DND-41 (cell line): Measurements from ENCODE around the gene CPT2.
A peak's percentile ranks its signal among the peaks of the same experiment; 100 is the strongest.

Source experiments
- ATAC-seq: fragments of 200-7000 bp; cut with Tn5 transposase; 3 replicates; pipeline ENCODE4 v1.9.1; 2021; ENCODE audit warnings: low read depth; ENCODE audit not compliant: insufficient read depth
- DNase-seq: peaks from one replicate; pipeline ENCODE4 v3.0.0-alpha.2; 2020
- H2AFZ ChIP-seq: 2 replicates; pipeline ENCODE4 v1.6.0; 2012; ENCODE audit warnings: low read depth, low read length
- H3K27ac ChIP-seq: 2 replicates; pipeline ENCODE4 v1.5.1; 2012; ENCODE audit warnings: low read length, inconsistent platforms
- H3K27me3 ChIP-seq: fragments of 200-600 bp; sonication (generic); 2 replicates; pipeline ENCODE4 v1.6.0; 2012; ENCODE audit warnings: low read length, mild to moderate bottlenecking, inconsistent platforms; ENCODE audit not compliant: insufficient read depth, poor library complexity
- H3K36me3 ChIP-seq: 2 replicates; pipeline ENCODE4 v1.5.1; 2012; ENCODE audit warnings: low read length, inconsistent platforms; ENCODE audit not compliant: insufficient read depth
- H3K4me1 ChIP-seq: 2 replicates; pipeline ENCODE4 v1.5.1; 2012; ENCODE audit warnings: mild to moderate bottlenecking, low read length; ENCODE audit not compliant: insufficient read depth
- H3K4me2 ChIP-seq: 2 replicates; pipeline ENCODE4 v1.6.0; 2012; ENCODE audit warnings: mild to moderate bottlenecking, moderate library complexity, low read length, inconsistent platforms; ENCODE audit not compliant: insufficient read depth
- H3K4me3 ChIP-seq, 2 experiments: fragments of 200-600 bp in 1 of 2; shearing (Covaris generic) in 1 of 2; 2 replicates each; pipeline ENCODE4 v1.5.1; 2012 to 2016; ENCODE audit warnings: inconsistent platforms in 2 of 2, low read length in 2 of 2, mild to moderate bottlenecking in 2 of 2, low read depth in 1 of 2, moderate library complexity in 1 of 2
- H3K79me2 ChIP-seq: 2 replicates; pipeline ENCODE4 v1.6.0; 2012; ENCODE audit warnings: low read length, inconsistent platforms; ENCODE audit not compliant: insufficient read depth
- H3K9ac ChIP-seq: 2 replicates; pipeline ENCODE4 v1.6.0; 2012; ENCODE audit warnings: low read depth, mild to moderate bottlenecking, inconsistent platforms, low read length, moderate library complexity
- H3K9me3 ChIP-seq: 2 replicates; pipeline ENCODE4 v1.5.1; 2012; ENCODE audit warnings: low read length, moderate library complexity, mild to moderate bottlenecking, inconsistent platforms; ENCODE audit not compliant: insufficient read depth, severe bottlenecking
- H4K20me1 ChIP-seq: 2 replicates; pipeline ENCODE4 v1.6.0; 2012; ENCODE audit warnings: low read length; ENCODE audit not compliant: insufficient read depth
- EZH2 ChIP-seq: IDR thresholded peaks from 3 replicates; pipeline ENCODE4 v1.6.1; 2012; ENCODE audit warnings: borderline replicate concordance, low read depth, mild to moderate bottlenecking, moderate library complexity, low read length, inconsistent platforms; ENCODE audit not compliant: severe bottlenecking
- TF ChIP-seq, protein P1 (sequence below): IDR thresholded peaks from 2 replicates; pipeline ENCODE4 v1.5.1; 2012; ENCODE audit warnings: borderline replicate concordance, low read length, moderate library complexity, mild to moderate bottlenecking; ENCODE audit not compliant: poor library complexity, severe bottlenecking; ENCODE audit errors: extremely low read depth

Gene CPT2

DNA sequence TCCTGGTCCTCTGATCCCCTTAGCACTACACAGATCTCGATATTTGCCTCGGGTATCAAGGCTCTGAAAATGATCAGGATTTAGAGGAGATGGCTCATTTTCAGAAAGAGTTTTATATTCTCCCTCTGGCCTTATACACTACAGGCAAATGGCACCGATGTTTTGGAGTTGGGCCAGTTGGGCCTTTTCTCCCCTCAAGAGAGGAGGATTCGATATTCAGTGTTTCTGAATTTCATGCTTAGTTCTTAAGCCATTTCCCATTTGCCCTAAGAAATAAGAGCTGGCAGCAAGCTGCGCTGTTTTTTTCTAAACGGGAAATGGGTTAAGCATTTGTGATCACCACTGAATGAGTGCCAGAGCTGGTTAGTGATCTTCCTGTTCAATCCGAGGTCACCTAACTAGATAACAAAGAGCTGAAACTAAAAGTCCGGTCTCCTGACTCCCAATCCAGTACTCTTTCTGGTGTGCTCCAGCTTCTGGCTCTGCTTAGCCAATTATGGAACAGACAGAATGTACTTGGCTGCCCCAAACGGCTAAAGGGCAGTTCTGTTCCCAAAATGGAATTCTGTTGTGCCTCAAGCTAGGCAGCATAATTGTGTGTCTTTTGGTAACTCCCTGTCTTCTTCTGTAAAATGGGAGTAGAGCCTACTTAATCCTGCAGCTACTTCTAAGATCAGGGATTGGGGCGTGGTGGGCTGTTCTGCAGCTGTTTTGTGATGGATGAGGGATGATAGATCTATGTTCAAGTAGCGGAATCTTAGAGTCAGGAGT, 1.2 kb upstream of the CPT2 start:
- DNase-seq (no peak), ATAC-seq (no peak)
- no peak for TF ChIP-seq EZH2
- TF ChIP-seq, protein P1, sequence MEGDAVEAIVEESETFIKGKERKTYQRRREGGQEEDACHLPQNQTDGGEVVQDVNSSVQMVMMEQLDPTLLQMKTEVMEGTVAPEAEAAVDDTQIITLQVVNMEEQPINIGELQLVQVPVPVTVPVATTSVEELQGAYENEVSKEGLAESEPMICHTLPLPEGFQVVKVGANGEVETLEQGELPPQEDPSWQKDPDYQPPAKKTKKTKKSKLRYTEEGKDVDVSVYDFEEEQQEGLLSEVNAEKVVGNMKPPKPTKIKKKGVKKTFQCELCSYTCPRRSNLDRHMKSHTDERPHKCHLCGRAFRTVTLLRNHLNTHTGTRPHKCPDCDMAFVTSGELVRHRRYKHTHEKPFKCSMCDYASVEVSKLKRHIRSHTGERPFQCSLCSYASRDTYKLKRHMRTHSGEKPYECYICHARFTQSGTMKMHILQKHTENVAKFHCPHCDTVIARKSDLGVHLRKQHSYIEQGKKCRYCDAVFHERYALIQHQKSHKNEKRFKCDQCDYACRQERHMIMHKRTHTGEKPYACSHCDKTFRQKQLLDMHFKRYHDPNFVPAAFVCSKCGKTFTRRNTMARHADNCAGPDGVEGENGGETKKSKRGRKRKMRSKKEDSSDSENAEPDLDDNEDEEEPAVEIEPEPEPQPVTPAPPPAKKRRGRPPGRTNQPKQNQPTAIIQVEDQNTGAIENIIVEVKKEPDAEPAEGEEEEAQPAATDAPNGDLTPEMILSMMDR, result no peak
- Histone ChIP-seq H3K4me3 (no peak overlapping the region), H3K9me3 (no peaks in the 10 kb centered on the region), H3K4me1 (peaks cover 21% of the 10 kb centered on the region), H4K20me1 (no peaks in the 10 kb centered on the region), H3K9ac (peak overlapping the region; percentile 92; the same call in 1 of the 2 replicates), H3K27ac (no peak overlapping the region), H3K79me2 (peaks cover 18% of the 10 kb centered on the region), H3K27me3 (no peaks in the 10 kb centered on the region), H3K36me3 (no peaks in the 10 kb centered on the region), H2AFZ (peak overlapping the region; percentile 86), H3K4me2 (peak overlapping the region; percentile 70; the same call in 1 of the 2 replicates)

DNA sequence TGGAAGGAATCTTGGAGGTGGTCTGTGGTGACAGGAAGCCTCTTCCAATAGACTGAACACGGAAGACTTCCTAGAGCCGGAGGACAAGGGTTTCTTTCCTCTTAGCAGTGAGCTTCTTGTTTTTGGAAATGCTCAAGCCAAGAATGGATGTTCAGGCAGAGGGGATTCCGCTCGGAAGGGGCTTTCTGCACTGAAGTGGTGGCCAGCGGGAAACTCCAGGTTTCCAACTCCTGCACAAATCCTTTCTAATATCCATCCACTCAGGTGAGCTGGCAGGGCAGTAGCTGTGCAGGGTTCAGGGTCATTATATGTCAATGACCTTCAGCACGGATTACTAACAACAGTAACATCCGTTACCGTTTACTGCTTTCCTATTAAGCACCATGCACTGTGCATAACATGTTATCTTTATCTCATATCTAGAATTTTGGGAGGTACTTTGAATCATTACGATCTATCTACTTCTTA, 573 bp upstream of the CPT2 start:
- H3K27ac ChIP-seq, result peak overlapping the region; percentile 67
- peak overlapping the region; percentile 92 for H3K9ac ChIP-seq
- peak overlapping the region; percentile 25 to 60; a peak in 3 of 4 replicates for H3K4me3 ChIP-seq
- no peak for DNase-seq
- no peaks in the 10 kb centered on the region for H4K20me1 ChIP-seq
- no peak for TF ChIP-seq EZH2
- TF ChIP-seq, protein P1, result no peak
- no peak for ATAC-seq
- peaks cover 6% of the 10 kb centered on the region; the same call in 1 of the 2 replicates for H3K36me3 ChIP-seq
- no peaks in the 10 kb centered on the region for H3K27me3 ChIP-seq
- peaks cover 21% of the 10 kb centered on the region for H3K4me1 ChIP-seq
- peak overlapping the region; percentile 70 for H3K4me2 ChIP-seq
- peaks cover 18% of the 10 kb centered on the region for H3K79me2 ChIP-seq
- H3K9me3 ChIP-seq, result no peaks in the 10 kb centered on the region
- H2AFZ ChIP-seq, result peak overlapping the region; percentile 86

DNA sequence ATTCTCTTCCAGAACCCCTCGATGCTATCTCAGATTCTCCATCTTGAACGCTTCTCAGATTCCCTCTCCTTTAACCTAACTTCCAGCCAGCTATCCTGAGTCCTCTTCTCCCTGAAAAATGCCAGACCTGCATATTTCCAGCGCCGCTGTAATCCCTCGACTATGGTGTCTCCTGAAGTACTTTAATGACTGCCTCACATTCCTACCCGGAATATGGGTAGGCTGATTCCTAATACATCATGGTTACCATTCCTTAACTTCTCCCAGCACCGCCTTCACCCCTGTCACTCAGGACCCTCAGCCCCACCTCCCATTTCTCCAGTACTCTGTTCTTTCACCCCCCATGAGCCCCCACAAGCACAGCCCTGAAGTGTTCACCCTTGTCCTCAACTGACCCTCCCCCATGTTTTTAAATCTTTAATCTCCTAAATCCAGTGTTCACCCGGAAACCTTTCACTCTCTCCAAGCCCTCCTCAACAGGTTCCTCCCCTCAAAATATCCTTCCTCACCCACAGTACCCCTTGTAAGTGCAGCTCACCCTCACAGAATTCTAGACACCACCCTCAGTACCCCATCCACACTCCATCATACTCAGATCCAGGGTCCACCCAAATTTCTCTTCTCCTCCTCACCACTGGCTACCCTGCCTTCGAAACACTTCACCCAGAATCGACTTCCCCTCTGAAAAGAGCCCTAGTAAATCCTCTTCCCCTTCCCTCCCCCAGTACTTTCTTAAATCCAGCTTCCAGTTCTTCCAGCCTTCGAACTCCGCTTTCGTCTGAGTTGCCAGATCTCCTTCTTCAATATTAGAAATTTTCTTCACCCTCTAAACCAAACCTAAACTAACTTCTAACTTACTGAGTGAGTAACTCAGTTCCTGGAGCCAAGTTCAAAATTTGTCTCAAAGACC, 922 bp downstream of the CPT2 start:
- peaks cover 17% of the 10 kb centered on the region for H3K36me3 ChIP-seq
- peaks cover 18% of the 10 kb centered on the region for H3K79me2 ChIP-seq
- peak overlapping the region; percentile 25 to 60; a peak in 3 of 4 replicates for H3K4me3 ChIP-seq
- peak overlapping the region; percentile 92 for H3K9ac ChIP-seq
- H4K20me1 ChIP-seq, result no peaks in the 10 kb centered on the region
- no peak for ATAC-seq
- peak overlapping the region; percentile 69 for H2AFZ ChIP-seq
- H3K9me3 ChIP-seq, result no peaks in the 10 kb centered on the region
- H3K4me1 ChIP-seq, result peaks cover 21% of the 10 kb centered on the region
- TF ChIP-seq, protein P1, result no peak
- no peak for TF ChIP-seq EZH2
- DNase-seq, result no peak
- H3K4me2 ChIP-seq, result peak overlapping the region; percentile 70
- H3K27ac ChIP-seq, result peak overlapping the region; percentile 67
- no peaks in the 10 kb centered on the region for H3K27me3 ChIP-seq
